CD4-positive, alpha-beta T cell treated with Interleukin-17A for 4 hours (primary cell): Measurements from ENCODE around the gene SIRPG.
"Not testable (repeated sequence)": the region's sequence is repeated elsewhere in the genome, so short reads cannot be mapped to it uniquely, and the experiment has no call there.

ENCODE experiments used
- DNase-seq: peaks from one replicate; pipeline ENCODE4 v3.0.0-alpha.2; 2020; ENCODE audit warnings: mixed read lengths

Gene SIRPG

DNA sequence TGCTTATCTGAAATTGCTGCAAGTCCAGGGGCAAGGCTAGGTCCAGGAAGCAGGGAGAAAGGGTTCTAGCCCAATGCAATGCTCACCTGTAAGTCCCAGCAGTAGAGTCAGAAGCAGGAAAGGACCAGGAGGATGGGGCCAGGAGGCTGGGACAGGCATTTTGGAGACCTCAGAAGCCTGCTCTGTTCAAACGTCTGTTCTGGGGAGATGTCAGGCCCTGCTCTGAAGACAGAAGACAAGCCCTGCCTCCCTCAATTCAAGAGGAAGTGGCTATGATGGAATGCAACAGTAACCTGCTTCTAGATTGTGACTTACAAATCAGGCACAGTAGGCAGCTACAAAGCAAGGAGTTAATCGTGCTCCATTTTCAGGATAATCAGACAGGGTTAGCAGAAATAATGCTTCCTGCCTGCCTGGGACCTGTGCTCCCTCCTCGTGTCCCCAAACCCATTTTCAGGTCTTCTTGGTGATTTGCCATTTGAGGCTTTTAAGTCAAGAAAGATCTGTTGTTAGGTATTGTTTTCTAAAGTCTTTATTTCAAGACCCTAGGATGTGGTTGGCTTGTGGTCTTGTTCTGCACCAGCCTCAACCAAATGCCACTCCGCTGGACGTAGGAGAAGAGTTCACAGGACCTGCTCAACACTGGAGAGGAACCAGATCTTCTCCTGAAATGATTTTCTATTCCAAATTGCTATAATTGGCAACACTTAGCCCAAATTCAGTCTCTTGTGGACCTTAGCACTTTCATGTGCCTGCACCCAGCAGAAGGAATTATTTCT lies at the start of gene SIRPG:
TSS of gene SIRPG (minus strand) at position 224 of the 779 bp plus-strand sequence. CDS start at position 159, 65 bp downstream.
- peak; percentile 61 for DNase-seq

DNA sequence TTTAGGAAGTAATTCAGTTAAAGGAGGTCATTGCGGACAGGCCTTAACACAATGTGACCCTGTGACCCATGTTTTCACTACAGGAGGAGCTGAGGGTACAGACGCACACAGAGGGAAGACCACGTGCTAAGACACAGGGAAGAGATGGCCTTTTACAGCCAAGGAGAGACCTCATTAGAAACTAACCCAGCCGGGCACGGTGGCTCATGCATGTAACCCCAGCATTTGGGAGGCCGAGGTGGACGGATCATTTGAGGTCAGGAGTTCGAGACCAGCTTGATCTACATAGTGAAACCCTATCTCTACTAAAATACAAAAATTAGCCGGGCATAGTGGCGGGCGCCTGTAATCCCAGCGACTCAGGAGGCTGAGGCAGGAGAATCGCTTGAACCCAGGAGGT lies 49.3 kb upstream of the SIRPG start:
- not testable (repeated sequence) for DNase-seq

DNA sequence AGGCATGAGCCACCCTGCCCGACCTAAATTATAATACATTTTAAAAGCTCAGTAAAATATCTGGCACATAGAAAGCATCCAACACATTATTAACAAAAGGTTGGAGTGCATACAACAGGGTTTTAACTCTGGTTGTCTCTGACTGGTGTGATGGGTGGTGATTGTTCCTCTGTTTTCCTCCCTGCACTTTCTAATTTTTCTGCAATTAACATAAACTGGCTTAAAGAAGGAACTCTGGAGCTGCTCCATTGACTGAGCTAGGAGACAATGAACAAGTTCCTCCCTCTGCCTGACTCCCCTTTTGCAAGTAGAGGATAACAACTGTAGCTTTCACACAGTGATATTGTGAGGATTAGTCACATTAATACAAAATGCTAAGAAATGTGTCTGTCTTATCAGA lies 48.5 kb upstream of the SIRPG start:
- DNase-seq: no peak

DNA sequence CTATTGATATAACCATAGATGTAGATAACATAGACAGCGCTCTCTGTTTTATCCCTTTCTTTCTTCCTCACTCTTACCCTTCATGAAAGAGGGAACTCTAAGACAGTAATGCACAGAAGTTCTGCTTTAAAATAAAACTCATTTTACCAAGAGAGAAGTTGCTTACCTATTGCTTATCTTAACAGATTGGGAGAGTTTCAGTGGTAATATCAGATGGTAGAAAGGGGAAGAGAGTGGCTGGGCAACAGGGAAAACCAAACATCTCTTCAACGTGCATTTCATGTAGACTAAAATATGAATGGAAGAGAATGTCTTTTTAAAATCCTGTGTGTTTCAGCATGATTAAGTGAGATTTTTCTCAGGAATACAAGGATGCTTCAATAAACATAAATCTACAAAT lies 45.3 kb upstream of the SIRPG start:
- no peak for DNase-seq

DNA sequence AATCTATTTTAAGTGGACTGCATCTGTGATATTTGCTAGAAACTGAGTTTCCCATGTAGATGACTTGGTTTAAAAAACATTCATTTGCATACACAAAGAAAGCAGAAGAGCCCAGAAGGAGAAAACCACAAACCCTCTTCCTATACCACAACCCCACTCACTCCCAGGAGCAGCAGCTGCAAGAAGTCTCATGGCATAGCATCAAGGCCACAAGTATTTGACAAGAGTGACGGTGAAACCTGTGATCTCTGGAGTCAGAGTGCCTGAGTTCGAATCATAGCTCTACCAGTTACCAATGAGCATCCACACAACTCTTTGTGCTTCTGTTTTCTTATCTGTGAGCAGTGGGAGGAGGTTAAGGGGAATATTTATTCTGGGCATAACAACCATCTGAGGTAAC lies 44.7 kb upstream of the SIRPG start:
- no peak for DNase-seq

DNA sequence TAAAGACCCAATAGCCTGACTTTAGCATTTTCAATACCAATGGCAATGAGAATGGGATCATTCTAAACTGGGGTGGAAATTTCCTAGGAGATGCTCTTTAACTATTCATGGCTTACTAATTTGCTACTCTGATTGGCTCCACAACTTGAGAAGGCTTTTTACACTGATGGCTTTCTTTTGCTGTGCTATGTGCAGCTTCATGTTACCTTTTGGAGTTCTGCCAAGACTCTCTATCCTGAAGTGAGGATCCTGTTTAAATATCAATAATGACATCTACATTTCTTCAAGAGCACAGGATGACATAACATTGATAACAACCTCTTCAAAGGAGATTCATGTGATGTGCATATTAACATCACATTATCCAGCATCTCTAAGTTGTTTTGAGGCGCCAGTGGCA lies 43.4 kb upstream of the SIRPG start:
- no peak for DNase-seq

DNA sequence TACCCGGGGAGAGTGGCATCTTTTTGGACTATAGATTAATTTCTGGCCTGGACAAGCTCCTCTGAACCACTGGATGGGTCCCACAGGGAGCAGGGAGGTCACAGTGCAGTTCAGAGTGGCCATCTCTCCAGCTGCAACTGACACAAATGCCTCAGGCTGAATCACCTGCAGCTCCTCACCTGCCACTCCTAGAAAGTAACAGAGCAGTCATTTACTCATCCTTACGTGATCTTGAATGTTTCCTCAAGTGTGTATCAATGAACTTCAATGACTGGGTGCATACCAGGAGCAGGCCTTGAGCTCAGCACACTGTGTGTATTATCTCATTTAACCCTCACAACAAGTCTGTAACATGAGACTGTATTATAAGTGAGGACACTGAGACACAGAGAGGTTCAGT lies 40.0 kb upstream of the SIRPG start:
- DNase-seq: no peak

DNA sequence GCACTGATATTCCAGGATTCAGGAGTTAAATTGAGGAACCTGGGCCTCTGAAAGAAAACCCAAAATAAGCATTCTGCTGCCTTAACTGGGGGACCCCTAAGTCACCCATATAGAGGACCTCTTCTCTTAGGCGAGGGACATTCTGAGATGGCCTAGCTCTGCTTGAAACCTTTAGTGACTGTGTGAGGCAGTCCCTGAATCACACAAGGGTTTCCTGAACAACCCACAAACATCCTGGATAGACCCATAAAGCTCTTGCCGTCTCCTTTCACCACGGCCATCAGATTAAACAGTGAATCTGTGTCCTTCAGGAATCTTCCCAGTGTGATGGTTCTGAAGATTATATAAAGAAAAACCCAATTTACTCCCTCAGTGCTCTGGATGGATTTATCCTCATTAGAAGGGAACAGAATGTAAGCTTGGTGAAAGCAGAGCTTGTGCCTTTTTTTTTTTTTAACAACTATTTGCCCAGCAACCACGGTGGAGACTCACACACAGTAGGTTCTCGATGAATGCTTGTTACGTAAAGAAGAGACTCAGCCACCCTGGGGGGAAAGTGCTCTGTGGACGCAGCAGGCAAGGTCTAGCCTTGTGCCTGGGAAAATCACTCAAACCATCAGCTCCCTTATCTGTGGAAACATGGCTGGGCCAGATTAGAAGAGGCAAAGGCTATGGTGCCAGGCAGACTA lies 39.1 kb upstream of the SIRPG start:
- peak; percentile 32 for DNase-seq

DNA sequence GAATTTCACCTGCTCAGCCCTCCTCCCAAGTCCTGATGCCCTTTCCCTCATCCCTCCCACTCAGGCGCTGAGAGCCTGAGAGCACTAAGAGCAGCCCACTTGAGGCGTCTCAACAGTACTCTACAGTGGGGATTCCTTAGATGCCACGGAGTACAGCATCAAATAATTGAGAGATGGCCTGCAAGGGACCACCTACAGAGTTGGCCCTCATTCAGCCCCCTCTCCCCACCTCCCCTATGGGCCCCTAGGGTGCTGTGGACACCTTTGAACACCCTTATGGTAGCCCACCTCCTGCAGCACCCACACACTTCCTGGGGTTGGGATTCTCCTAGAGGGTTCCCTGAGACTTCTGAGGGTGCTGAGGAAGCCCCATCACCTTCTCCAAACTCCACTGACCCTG lies 37.1 kb upstream of the SIRPG start:
- DNase-seq: no peak

DNA sequence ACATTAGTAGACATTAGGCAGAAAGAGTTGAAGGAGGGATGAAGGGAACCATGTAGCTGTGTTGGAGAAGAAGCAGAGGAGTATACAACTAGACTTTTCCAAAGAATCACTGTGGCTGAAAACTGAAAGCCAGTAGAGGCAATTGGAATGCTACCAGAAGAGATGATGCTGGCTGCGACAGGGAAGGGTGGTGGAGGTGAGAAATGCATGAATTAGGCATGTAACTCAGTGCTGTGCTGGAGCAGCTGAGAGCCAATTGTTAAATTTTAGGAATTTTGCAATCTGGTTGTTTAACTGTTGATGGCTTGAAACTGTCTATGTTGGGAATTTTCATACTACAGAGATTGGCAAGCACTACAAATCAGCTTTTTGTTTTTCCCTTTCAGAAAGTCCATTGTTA lies 35.8 kb upstream of the SIRPG start:
- no peak for DNase-seq

DNA sequence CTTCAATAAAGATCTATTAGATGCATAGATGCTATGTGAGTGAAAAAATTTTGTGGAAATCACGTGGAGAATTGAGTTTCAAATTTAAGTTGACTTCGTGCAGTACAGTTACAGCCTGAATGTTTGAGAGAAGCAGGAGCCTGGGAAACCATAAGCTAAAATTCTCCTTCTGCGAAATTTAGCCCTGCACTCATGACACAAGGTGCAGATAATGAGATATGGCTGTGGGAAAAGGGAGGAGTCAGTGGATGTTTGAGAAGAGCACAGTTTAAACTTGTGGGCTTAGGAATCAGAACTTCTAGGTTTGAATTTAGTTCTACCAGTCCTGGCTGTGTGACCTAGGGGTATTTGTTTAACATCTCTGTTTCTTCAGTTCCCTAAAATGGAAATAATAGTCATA lies 32.1 kb upstream of the SIRPG start:
- DNase-seq: no peak

DNA sequence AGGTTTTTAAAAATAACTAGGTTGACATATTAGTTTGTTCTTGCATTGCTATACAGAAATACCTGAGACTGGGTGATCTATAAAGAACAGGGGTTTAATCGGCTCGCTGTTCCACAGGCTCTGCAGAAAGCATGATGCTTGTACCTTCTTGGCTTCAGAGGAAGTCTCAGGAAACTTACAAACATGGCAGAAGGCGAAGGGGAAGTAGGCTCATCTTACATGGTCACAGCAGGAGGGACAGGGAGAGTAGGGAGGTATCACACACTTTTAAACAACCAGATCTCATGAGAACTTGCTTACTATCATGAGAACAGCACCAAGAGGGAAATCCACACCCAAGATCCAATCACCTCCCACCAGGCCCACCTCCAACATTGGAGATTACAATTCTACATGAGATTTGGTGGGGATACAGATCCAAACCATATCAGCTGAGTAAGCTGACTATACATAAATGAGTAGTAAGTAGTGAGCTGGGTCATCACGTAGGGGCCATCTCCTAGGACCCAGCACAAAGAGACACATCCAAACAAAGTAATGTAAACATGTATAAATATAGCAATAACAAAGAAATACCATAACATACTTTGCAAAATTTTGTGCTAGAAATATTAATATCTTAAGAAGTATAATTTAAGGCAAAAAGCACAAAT lies 31.4 kb upstream of the SIRPG start:
- DNase-seq: no peak

DNA sequence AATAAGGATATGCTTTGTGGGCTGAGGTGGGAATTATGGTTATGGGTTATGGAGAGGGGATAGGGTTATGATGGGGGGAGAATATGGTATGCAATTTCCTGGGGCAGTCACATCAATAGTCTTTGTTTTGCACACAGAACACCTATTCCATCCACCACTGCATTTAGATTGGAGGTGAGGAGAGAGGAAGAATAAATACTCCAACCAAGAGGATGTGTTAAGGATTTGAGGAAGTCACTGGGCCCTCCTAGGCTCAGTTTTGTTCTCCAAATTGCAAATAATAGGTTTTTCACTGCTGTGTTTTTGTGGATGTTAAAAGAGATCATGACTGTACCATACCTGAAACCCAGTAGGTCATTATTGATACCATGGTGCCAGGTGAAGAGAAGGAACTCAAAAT lies 29.5 kb upstream of the SIRPG start:
- DNase-seq: no peak

DNA sequence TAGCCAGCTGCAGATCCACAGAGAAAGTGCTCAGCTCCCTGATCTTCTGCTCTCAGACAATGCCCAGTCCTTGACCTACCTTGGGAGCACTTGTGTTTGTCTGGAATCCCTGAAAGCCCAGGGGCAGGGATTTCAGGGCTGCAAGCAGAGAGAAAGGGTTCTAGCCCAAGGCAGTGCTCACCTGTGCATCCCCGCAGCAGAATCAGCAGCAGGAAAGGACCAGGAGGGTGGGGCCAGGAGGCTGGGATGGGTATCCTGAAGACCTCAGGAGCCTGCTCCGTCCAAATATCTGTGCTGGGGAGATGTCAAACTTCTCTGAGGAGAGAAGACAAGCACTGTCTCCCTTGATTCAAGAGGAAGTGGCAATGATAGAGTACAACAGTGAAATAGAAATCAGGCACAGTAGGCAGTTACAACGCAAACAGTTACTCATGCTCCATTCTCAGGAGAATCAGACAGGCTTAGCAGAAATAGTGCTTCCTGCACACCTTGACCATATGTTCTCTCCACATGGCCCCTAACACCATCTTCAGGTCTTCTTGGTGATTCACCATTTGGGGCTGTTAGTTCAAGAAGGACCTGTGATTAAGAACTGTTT lies 28.7 kb upstream of the SIRPG start:
- DNase-seq: peak; percentile 25

DNA sequence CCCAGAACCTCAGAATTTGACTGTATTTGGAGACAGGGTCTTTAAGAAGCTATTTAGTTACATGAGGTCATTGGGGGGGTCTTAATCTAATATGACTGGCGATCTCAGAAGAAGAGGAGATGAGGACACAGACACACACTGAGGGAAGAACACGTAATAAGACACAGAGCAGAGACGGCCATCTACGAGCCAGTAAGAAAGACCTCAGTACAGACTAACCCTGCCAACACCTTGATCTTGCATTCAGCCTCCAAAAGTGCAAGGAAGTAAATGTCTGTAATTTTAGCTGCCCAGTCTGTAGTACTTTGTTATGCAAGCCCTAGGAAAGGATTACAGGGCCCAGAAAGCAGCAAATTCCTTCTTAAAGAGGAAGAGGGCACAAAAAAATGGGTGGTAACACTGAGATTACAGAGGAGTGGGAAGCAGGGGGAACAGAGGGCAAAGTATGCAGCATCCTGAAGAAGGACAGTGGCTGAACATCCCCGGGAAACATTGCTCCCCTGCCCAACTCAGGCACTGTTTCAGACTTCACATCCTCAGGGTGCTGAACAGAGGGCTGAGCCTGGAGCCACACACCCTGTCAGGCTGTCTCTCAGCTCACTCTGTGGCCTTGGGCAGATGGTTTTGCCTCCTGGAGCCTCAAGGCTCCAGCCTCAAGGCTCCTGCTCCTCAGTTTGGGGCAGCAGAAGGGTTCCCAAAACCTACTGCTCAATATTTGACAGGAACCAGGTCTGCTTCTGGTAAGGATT lies 27.9 kb upstream of the SIRPG start:
- peak; percentile 42 for DNase-seq

DNA sequence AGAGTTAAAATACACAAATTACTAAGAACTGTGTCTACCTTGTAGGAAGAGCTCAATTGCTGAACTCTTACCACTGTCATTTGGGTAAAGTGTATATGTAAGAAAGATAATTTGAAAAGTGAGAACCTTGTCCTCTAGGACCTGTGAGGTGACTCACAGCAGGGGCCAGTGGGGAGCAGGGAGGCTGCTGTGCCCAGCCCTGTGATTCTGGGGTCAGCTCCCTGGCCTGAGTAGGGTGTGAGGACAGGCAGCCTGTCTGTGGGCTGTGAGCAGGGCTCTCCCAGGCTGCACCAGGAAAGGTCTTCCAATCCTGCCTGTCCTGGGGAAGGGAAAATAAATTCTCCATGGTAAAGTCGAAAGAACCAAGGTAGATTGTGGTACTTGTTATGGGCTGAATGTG lies 27.3 kb upstream of the SIRPG start:
- no peak for DNase-seq

DNA sequence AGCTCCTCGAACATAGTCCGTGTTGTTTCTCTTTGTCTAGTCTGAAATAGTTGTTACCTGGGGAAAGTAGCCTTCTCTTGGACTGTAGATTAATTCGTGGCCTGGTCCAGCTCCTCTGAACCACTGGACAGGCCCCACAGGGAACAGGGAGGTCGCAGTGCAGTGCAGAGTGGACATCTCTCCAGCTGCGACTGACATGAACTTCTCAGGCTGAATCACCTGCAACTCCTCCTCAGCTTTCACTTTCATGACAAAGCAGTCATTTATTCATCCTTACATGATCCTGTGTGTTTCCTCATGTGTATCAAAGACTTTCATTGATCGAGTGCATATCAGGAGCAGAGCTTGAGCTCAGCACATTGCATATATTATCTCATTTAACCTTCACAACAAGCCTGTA lies 19.1 kb upstream of the SIRPG start:
- no peak for DNase-seq

DNA sequence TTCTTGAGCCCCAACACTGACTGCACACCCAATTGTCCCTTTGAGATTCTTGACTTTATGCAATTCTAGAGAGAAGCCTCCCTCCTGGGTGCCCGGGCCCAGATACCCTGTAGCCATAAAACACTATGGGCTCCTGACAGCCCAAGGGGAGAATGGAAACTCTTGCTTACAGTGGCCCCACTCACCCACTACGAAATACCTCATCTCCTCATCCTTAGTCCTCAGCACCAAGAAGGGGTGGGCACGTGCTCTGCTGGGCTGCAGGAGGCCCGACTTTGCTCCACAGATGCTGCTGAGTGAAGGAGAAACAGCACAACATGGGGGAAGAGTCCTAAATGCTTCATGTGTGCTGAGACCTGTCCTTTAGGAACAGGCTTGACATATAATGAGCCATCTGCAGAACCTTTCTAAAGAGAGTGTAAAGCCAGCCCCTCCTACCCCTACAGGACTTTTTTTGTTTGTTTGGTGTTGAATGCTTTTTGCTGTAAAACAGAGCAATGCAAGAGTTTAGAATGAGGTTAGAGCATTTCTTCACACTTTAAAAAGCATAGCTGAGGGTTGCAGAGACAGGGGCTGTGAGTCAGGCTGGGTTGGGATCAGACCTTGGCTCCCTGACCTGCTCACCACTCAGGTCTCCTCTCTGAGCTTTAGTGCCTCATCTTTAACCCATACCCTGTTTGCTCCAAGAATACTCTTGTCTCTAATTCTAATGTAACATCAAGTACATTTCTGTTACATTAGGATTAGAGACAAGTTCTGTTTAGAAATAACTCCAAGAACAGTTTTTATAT lies 17.6 kb upstream of the SIRPG start:
- DNase-seq: peak; percentile 53

DNA sequence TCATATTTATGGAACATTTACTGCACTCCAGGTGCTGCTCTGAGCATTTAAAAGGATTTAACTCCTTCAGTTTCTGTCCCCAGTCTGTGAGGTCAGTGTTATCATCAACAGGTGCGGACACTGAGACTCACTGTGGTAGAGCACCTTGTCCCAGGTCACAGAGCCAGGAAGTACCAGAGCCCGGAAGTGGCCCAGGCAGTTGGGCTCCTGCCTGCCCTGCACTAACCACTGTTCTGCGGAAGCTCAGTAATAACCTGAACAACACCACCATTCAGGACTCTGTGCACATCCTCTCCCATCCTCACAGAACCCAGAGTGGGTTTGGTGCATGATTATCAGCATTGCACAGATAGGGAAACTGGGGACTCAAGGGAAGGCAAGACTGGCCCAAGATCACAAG lies 16.8 kb upstream of the SIRPG start:
- DNase-seq: peak; percentile 72

DNA sequence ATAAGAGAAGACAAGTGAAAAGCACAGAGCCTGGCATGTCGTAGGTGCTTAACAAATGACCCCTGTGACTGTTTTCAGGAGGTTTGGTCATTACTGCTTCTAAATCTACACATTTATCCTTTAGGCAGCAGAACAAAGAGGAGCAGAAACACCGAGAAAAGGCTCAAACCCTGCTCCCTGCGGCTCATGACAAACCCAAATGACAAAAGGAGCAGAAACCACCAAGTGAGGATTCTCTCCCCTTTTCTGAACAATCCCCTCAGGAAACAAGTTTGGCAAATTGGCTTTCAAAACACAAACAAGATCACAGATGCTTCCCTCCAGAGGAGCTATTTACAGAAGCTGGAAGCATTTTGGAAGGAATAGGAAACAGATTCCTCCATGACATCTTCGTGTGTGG lies 15.8 kb upstream of the SIRPG start:
- no peak for DNase-seq

DNA sequence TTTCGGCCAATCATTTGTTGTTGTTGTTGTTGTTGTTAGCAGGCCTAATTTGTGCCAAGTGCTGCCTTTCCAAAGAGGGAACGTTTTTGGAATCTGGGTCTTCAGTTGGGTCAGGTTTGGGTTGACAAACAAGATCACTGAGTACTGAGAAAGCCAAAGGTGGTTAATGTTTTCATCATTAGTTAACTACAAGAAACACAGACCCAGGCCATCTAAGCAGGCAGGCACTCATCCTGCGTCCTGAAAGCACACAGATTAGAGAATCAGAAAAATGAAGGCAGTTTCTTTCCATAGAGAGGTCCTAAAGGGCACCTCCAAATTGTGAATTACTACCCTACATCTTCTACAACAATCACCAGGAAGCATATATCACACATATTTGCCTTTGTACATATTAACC lies 15.1 kb upstream of the SIRPG start:
- DNase-seq: no peak
